Uterus (tissue), 4 donors: ENCODE results near the gene OR1I1. TPM values are rescaled to one million over a fixed set of nuclear protein-coding genes. Genes with fewer than 3 reads are reported as not detected.

Experiments used
- DNase-seq, 2 donors: peaks; one replicate each; pipeline ENCODE4 v3.0.0-alpha.2; 2019 to 2020
- H3K27ac ChIP-seq, 2 donors: fragments of 200-600 bp; sonication (generic); 1 replicate in 1 of 2; 2 replicates in 1 of 2; pipeline ENCODE4 v1.5.1; 2016 to 2018
- H3K27me3 ChIP-seq, 2 donors: fragments of 200-600 bp; sonication (generic); one replicate each; pipeline ENCODE4 v1.5.1; 2018 to 2019; ENCODE audit warnings: control low read depth in 1 of 2
- H3K36me3 ChIP-seq, 2 donors: fragments of 200-600 bp; sonication (generic); one replicate each; pipeline ENCODE4 v1.5.1; 2019; ENCODE audit warnings: control low read depth in 1 of 2
- H3K4me1 ChIP-seq, 2 donors: fragments of 200-600 bp; sonication (generic); one replicate each; pipeline ENCODE4 v1.5.1; 2018 to 2019; ENCODE audit warnings: control low read depth in 1 of 2
- H3K4me3 ChIP-seq, 2 donors: fragments of 200-600 bp; sonication (generic); 1 replicate in 1 of 2; 2 replicates in 1 of 2; pipeline ENCODE4 v1.5.1; 2018 to 2019; ENCODE audit warnings: mild to moderate bottlenecking in 1 of 2
- H3K9me3 ChIP-seq, 2 donors: fragments of 200-600 bp; sonication (generic); one replicate each; pipeline ENCODE4 v1.5.1; 2019; ENCODE audit warnings: control low read depth in 1 of 2
- POLR2A ChIP-seq, 2 donors: fragments of 450-650 bp; IDR thresholded peaks; one replicate each; pipeline ENCODE4 v1.6.1; 2016; ENCODE audit warnings: antibody characterized with exemption in 2 of 2, mild to moderate bottlenecking in 1 of 2, moderate library complexity in 1 of 2
- intact Hi-C: fragments of 100-400 bp; cut with DNase I; formaldehyde crosslinking; loops from one replicate; pipeline ENCODE4 v1.15.1; 2023; ENCODE audit warnings: low total_unique reads
- total RNA-seq, 4 donors: library from RNA; depleted of rRNA in 3 of 4; stranded (reverse); fragments of >200 nt in 3 of 4; gene quantifications; one replicate each; pipeline versions ENCODE4 v1.1.0 to v1.2.4, GENCODE V29; 2014 to 2023
- TF ChIP-seq, protein P1 (sequence below), 4 experiments: fragments of 200-600 bp in 2 of 4; fragments of 450-650 bp in 2 of 4; sonication (generic) in 2 of 4; IDR thresholded peaks; one replicate each; pipeline ENCODE4 v1.5.1; 2016 to 2019; ENCODE audit warnings: antibody characterized with exemption in 4 of 4, mild to moderate bottlenecking in 2 of 4, moderate library complexity in 1 of 4
- donor health status: DM: yes; HTN: yes; CAD: no.

The OR1I1 gene
- total RNA-seq, 4 donors from 2014 or later, result not detected

DNA sequence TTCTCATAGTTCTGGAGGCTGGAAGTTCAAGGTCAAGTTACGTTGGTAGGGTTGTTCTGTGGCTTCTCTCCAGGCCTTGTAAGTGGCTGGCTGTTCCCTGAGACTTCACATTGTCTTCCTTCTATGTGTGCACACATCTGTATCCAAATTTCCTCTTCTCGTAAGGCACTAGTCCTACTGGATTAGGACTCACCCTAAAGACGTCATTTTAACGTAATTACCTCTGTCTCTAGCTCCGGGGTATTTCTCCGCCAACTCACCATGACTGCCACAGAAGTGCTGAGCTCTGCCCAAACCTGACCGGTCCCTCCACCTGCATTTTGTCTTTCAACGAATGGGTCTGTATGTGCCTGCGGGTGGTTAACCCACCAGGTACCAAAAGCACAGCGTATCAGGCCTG is 16.4 kb downstream of the OR1I1 start:
- intact Hi-C loops, result loop anchor here (10.0 kb wide), 1 partner anchor 456 kb away; no protein-coding TSS in a partner anchor
- no peak overlapping the region for H3K4me3 ChIP-seq
- no peak for TF ChIP-seq POLR2A (IDR thresholded peaks at IDR 0.05)
- TF ChIP-seq, protein P1, sequence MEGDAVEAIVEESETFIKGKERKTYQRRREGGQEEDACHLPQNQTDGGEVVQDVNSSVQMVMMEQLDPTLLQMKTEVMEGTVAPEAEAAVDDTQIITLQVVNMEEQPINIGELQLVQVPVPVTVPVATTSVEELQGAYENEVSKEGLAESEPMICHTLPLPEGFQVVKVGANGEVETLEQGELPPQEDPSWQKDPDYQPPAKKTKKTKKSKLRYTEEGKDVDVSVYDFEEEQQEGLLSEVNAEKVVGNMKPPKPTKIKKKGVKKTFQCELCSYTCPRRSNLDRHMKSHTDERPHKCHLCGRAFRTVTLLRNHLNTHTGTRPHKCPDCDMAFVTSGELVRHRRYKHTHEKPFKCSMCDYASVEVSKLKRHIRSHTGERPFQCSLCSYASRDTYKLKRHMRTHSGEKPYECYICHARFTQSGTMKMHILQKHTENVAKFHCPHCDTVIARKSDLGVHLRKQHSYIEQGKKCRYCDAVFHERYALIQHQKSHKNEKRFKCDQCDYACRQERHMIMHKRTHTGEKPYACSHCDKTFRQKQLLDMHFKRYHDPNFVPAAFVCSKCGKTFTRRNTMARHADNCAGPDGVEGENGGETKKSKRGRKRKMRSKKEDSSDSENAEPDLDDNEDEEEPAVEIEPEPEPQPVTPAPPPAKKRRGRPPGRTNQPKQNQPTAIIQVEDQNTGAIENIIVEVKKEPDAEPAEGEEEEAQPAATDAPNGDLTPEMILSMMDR (IDR thresholded peaks at IDR 0.05), result no peak
- no peaks in the 10 kb centered on the region for H3K27me3 ChIP-seq
- no peaks in the 10 kb centered on the region for H3K4me1 ChIP-seq
- H3K27ac ChIP-seq, result no peak overlapping the region
- DNase-seq, result no peak
- no peaks in the 10 kb centered on the region for H3K36me3 ChIP-seq
- peaks cover 0 to 2% of the 10 kb centered on the region in 2 donors for H3K9me3 ChIP-seq

- DNase-seq, result no peak
- Histone ChIP-seq H3K4me3 (no peak overlapping the region), H3K9me3 (peaks cover 0 to 5% of the 10 kb centered on the region in 2 donors), H3K36me3 (no peaks in the 10 kb centered on the region), H3K27ac (no peak overlapping the region), H3K27me3 (no peaks in the 10 kb centered on the region), H3K4me1 (no peaks in the 10 kb centered on the region)
- TF ChIP-seq, protein P1 (IDR thresholded peaks at IDR 0.05), result no peak
- TF ChIP-seq POLR2A (IDR thresholded peaks at IDR 0.05), result no peak
- intact Hi-C loops, result loop anchor here (10.0 kb wide), 1 partner anchor 456 kb away; no protein-coding TSS in a partner anchor
These were observed 17.1 kb downstream of the OR1I1 start for GRCh38 chr19:15099017-15099582.

- no peak for DNase-seq
- Histone ChIP-seq H3K27ac (no peak overlapping the region), H3K4me3 (no peak overlapping the region), H3K36me3 (no peaks in the 10 kb centered on the region), H3K9me3 (peaks cover 0 to 5% of the 10 kb centered on the region in 2 donors), H3K27me3 (no peaks in the 10 kb centered on the region), H3K4me1 (no peaks in the 10 kb centered on the region)
- intact Hi-C loops, result no loop called here
- no peak for TF ChIP-seq POLR2A (IDR thresholded peaks at IDR 0.05)
- TF ChIP-seq, protein P1 (IDR thresholded peaks at IDR 0.05), result peak; percentile 12 to 43 (median 27)
These were observed 19.6 kb downstream of the OR1I1 start for GRCh38 chr19:15101479-15102082.

DNA sequence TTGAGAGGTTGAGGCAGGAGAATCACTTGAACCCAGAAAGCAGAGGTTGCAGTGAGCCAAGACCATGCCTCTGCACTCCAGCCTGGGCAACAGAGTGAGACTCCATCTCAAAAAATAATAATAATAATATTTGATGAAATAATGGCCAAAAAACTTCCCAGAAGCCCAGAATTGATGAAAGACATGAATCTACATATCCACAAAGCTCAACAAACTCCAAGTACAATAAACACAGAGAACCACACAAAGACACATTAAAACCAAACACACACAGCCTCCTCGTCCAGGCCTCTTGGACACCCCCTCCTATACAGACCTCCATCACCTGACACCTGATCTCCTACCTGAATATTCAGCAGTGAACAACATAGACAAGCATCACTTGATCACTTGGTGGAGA is 22.0 kb downstream of the OR1I1 start:
- H3K4me3 ChIP-seq, result no peak overlapping the region
- no peak overlapping the region for H3K27ac ChIP-seq
- TF ChIP-seq POLR2A (IDR thresholded peaks at IDR 0.05), result no peak
- TF ChIP-seq, protein P1 (IDR thresholded peaks at IDR 0.05), result no peak
- intact Hi-C loops, result no loop called here
- H3K36me3 ChIP-seq, result no peaks in the 10 kb centered on the region
- no peaks in the 10 kb centered on the region for H3K27me3 ChIP-seq
- H3K4me1 ChIP-seq, result peaks cover 0 to 10% of the 10 kb centered on the region in 2 donors
- no peak for DNase-seq
- peaks cover 0 to 5% of the 10 kb centered on the region in 2 donors for H3K9me3 ChIP-seq

GRCh38 chr19:15104411-15104810 is 22.4 kb downstream of the OR1I1 start:
- no peak for DNase-seq
- Histone ChIP-seq H3K4me3 (no peak overlapping the region), H3K27me3 (no peaks in the 10 kb centered on the region), H3K36me3 (no peaks in the 10 kb centered on the region), H3K9me3 (peaks cover 0 to 5% of the 10 kb centered on the region in 2 donors), H3K4me1 (peaks cover 0 to 10% of the 10 kb centered on the region in 2 donors), H3K27ac (no peak overlapping the region)
- TF ChIP-seq, protein P1 (IDR thresholded peaks at IDR 0.05), result no peak
- no peak for TF ChIP-seq POLR2A (IDR thresholded peaks at IDR 0.05)
- intact Hi-C loops, result no loop called here
